GM18519 (cell line): Measurements from ENCODE around the gene SERINC3.
"Not testable (repeated sequence)": the region's sequence is repeated elsewhere in the genome, so short reads cannot be mapped to it uniquely, and the experiment has no call there.

ENCODE experiments used
- ATAC-seq: cut with Tn5 transposase; IDR thresholded peaks from one replicate; pipeline ENCODE4 v1.9.1; 2021; ENCODE audit warnings: mild to moderate bottlenecking, moderate library complexity; ENCODE audit not compliant: unreplicated experiment, low FRiP score

Gene SERINC3

DNA sequence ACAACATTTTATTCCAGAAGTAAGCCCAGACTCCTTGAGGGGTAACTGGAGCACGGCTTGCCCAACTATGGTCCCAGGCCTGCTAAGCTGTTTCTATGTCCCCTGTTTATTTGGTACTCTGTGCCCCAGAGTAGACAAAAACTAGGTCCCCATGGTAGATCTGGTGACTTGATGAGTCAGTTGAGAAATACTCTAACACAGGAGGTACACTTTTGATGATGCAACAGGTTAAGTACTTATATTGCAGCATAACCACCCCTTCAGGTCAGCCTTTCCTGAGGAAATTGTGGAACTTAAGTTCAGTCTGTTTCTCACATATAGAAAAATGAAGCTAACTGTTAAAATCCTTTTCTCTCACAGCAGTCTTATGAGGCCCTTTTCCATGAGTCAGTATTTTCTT lies 26.6 kb downstream of the SERINC3 start:
- ATAC-seq = no peak

DNA sequence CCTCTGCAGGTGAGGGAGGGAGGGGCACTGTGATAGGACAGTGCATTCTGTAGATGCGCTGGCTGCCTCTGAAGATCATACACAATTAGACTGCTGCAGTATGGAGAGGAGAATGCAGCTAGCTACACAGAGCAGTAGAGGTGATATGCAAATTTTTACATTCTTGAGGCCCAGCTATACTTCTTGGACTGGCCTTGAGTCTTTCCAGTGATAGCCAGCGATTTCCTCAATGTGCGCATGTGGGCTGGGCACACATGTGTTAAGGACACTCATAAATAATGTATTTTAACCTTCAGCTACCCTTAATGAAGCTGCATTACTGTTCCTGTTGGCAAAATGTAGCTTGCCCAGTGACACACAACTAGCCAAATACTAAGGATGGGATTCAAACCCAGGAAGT lies 27.2 kb downstream of the SERINC3 start:
- no peak for ATAC-seq

DNA sequence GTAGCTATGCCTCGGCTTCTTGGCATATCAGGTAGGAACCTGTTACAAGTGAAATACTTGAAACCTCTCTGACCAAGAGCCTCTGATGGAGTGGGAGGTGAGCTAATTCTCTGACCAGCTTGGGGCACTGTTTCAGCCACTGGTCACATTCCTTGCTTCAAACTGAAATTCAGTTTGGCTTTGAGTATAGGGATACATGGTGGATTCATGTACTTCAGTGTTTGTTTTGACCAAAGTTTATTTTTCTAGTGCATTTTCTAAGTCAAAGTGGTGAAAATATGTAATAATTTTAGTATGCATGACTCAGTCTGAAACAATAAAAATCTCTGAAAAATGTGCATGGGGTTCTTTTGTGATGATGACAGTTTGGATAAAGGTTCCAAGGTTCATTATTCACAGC lies 27.6 kb downstream of the SERINC3 start:
- ATAC-seq = no peak

DNA sequence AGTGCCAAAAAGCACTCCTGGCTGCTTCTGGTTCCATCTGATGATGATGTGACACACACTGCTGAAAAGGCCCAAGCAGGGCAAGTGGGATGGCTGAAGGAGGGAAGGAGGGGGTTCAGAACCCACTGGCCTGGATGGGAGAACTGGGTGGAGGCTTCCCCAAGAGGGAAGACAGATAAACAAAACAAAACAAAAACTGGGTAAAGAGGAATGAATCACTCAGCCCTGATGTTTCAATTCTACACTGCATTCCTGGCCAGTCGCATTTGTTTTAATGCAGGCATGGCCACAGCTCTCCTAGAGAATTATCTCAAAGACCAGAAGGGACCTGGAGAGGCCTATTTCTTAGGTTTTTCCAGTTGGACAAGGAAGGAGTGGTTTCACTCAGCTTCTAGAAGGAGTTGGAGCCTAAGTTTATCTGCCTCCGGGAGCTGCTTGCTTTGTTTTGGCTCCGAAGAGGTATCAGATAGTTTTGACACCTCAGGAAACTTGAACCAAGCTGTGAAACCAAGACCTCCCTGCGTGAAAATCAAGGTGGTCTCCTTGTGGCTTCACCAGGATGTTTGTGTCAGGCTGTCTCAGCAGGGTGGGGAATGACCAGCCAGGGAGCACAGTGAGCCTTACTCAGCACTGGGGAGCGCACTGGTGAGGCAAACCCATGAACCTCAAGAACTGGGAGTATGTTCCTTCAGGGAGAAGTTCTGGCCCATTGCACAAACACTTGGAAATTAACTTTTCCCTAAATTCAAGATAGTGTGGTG lies 30.1 kb downstream of the SERINC3 start:
- ATAC-seq = no peak

DNA sequence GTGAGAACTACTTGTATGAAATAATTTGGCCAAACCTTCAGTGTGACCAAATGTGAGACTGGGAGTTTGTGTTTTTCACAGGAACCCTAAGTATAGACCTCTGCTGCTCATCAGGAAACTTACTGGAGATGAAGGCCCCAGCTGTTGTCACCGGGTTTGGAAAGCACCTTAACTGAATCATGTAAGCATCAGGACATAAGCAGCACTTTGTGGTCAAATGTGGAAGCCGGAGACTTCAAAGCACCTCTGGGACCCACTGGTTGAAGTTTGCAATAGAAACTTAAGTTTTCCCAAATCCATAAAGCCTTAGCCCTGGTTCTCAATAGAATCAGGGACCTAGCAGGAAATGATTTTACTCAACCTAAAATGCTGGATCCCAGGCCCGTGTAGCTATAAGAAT lies 31.9 kb downstream of the SERINC3 start:
- no peak for ATAC-seq

DNA sequence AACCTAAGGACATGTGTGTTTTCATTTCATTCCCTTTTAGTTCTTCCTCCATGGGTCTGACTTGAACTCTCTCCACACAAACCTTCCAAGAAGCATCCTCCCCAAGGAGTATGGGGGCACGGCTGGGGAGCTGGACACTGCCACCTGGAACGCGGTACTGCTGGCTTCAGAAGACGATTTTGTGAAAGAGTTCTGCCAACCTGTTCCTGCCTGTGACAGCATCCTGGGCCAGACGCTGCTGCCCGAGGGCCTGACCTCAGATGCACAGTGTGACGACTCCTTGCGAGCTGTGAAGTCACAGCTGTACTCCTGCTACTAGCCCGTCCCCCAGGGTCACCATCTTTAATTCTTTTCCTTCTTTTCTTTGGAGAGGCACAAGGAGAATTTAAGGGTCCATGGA lies 32.6 kb downstream of the SERINC3 start:
- no peak for ATAC-seq

DNA sequence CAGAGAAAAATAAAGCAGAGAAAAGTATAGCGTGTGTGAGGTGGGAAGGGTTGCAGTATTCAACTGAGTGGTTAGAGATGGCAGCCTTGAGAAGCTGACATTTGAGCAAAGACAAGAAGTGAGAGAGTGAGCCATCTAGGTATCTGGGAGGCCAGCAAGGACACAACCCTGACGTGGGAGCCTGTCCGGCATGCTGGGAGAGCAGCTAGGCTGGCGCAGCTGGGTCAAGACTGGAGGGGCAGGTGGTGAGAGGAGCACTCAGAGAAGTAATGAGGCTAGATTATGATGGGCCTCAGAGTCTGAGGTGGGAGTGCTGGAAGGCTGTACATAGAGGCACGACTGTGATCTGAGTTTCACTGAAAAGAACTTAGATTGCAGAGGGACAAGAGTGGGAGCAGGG lies 33.3 kb downstream of the SERINC3 start:
- ATAC-seq = no peak

DNA sequence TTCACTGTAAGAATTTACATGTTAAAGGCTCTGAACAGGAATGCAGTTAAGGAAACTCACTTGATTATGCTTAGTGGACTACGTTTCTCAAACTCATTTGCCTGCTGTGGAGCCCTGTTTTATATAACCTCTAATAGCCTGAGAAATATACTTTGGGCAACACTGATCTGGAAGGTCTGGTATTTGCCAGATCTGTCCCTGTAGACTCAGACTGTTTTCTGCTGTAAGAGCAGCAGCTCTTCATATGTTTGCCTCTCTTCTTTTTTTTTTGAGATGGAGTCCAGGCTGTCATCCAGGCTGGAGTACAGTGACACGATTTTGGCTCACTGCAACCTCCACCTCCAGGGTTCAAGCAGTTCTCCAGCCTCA lies 36.1 kb downstream of the SERINC3 start:
- ATAC-seq = no peak

DNA sequence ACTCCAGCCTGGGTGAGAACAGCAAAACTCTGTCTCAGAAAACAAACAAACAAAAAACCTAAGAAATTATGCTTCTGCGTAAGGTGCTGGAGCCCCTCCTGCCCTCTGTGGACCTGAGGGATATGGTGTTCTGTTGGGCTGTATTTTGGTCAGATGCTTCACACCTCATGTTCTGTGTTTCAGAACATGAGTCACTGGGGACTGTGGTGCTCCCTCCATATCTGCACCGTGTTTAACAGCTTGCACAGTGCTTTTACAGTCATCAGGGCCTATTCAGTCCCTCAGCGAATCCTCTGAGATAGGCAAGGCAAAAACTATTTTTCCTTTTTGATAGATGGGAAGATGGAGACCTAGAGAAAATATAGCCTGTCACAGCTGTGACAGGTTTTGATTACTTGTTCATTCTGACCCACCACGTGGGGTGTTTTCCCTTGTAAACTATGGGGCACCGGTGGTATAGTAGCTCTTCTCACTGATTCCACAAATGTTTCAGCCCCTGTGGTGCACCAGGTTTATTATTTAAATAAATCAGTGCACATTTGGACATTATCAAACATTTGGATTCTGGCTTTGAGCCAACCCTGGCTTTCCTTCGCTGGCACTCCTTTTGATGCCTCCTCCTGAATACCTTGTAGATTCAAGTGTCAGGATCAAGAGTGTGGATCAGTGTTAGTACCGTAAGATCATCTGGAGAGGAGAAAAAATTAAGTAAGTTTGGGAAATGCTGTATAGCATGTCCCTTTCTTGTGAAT lies 36.6 kb downstream of the SERINC3 start:
- ATAC-seq = no peak

DNA sequence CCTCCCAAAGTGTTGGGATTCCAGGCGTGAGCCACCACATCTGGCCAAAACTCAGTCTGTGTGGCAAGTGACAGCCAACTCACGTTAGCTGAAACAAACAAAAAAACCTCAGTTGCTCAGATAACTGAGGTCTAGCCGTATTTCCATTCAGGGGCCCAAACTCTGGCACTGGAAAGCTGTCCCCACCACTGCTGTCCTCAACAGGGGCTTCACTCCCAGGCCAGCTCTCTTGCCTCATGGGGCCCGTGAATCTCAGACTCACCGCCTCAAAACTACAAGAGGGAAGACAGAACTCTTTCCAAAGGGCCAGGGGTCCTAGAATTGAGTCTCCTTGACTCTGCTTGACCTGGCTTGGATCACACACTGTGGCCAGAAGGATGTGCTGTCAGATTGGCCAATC lies 38.8 kb downstream of the SERINC3 start:
- ATAC-seq = no peak

DNA sequence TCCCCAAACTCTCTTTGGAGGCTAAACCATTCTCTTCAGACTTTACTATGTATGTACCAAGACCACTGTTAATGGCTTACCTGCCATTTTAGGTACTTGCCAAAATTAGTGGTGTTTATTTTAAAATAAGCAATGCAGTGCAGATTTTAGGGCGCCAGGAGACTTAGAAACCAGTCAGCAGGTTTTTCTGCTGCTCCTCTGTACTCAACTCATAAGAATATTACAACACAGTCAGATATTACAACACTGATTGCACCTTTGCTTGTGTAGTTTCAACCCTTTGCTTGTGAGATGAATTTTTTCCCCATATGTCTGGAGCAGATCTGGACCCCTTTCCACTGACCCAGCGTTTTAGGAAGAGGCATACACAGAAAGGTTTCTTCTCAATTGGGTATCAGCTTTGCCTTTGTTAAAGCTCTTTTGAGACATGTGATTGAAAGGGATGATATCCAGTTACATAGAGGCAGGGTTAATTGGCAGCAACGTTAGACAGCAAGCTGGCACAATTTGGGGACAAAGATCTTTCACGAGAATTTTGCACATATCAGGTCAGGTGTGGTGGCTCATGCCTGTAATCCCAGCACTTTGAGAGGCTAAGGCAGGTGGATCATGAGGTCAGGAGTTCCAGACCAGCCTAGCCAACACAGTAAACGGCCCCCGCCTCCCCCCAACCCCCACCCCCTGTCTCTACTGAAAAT lies 40.0 kb downstream of the SERINC3 start:
- no peak for ATAC-seq

DNA sequence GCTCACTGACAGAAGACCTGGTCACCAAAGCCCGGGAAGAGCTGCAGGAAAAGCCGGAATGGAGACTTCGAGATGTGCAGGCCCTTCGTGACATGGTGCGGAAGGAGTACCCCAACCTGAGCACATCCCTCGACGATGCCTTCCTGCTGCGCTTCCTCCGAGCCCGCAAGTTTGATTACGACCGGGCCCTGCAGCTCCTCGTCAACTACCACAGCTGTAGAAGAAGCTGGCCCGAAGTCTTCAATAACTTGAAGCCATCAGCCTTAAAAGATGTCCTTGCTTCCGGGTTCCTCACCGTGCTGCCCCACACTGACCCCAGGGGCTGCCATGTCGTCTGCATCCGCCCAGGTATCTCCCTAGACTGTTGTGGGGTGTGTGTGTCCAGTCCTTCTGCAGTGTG lies 41.8 kb downstream of the SERINC3 start:
- no peak for ATAC-seq

DNA sequence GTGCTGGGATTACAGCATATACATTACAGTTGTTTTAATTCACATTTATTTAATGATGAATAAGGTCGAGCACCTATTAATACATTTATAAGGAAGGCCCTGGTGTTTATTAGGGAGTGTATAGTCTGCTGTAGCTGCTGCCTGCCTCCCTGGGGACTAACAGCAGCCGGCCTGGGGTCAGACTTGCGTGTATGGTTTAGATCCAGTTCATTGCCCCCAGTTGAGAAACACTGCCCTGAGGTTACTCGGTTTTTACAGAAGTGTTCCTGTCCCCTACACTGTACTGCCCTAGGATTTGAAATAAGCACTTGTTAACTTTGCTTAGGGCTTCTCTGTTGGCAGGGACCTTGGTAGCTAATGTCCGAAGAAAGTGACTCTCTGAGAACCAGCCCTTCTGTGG lies 42.2 kb downstream of the SERINC3 start:
- ATAC-seq = no peak

DNA sequence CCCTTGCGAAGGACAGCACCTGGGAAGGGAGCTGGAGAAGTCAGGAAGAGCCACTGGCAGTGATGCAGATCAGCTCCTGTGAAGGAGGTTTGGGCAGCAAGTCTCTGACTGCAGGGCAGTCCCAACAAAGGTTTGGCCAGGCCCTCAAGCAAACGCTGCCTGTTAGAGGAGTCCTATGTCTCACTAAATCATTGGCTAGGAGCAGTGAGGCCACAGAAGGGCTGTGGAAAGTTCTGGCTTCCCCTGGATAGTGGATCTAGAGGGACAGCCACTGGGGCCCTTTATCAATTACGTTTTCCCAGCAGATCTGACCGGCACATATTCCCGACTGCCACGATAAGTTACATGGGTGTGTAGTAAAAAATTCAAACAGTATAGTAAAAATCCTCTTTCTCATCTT lies 43.7 kb downstream of the SERINC3 start:
- ATAC-seq = no peak

DNA sequence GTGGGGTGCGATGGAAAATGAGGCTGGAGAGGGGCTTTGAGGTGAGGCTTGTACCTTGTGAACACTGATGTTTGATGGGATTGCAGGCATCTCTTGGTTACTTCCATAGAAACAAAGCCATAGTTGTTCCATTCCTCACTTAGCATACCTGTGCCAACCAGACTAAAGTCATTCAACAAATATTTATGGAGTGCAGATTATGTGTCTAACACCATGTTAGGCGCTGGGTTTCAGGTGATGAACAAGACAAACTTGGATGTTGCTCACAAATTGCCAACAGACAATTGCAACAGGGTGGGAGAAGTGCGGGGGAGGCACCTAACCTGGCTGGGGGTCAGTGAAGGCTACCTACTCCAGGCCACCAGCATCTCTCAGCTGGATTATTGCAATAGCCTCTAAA lies 44.7 kb downstream of the SERINC3 start:
- ATAC-seq = no peak

DNA sequence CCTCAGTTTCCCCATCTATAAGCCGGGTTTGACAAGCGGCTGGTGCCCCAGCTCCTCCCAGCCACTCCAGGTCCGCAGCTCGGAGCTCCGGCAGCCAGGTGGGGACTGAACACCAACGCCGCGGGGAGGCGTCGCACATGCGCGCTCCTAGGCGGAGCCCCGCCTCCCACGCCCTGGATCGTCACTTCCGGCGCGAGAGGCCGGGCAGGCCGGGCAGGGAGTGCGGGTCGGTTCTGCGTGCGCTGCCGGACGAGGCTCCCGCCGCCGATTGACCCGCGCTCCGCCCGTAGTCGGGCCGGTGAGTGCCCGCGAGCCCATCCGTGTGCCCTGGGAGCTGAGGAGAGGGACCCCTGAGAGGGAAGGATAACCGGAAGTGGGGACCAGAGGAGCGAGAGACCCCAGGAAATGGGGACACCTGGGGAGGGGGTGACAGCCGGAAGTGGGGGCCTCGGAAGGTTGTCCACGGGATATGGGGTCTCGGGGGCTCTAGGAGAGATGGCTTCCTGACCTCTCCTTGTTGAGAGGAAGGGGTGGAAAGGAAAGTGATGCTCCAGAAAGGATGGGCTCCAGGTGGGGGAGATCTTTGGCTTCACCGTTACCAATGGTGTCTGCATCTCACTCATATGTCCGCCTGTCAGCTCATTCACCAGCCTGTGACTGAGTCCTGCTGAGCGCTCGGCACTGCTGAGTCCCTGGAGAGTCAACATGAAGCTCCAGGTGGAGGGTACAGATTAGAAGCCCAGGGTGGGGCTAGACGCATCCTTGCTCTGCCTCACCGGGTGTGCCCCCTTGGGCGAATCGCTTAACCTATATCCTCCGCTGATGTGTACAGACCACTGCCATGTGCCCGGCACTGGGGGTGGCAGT lies 45.9 kb downstream of the SERINC3 start, which contains the start of gene TTPAL:
Gene TTPAL (plus strand): TSS at position 181 of the 867 bp plus-strand sequence. CDS start 4,126 bp downstream, outside the sequence.
- peak; percentile 85 for ATAC-seq

DNA sequence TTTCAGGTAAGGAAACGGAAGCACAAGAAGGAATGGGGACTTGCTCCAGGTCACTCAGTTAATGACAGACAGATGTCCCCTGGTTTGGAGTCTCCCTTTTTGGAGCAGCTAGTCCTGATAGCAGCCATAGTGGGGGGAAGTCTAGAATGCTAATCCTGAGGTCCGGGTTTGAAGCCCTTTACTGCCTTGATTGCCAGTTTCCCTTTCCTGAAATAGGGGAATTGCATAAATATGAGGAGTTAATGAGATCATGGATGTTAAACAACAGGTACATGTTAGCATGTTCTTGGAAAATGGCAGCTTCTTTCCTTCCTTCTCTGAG lies 46.5 kb downstream of the SERINC3 start:
- no peak for ATAC-seq

DNA sequence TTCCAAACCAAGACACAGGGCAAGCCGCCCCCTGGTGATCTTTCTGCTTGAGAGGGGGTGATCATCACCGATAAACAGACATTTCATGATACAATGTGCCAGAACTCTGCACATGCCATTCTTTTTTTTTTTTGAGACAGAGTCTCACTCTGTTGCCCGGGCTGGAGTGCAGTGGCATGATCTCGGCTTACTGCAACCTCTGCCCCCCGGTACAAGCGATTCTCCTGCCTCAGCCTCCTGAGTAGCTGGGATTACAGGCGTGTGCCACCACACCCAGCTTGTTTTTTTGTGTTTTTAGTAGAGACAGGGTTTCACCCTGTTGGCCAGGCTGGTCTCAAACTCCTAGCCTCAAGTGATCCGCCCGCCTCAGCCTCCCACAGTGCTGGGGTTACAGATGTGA lies 49.6 kb downstream of the SERINC3 start:
- not testable (repeated sequence) for ATAC-seq

DNA sequence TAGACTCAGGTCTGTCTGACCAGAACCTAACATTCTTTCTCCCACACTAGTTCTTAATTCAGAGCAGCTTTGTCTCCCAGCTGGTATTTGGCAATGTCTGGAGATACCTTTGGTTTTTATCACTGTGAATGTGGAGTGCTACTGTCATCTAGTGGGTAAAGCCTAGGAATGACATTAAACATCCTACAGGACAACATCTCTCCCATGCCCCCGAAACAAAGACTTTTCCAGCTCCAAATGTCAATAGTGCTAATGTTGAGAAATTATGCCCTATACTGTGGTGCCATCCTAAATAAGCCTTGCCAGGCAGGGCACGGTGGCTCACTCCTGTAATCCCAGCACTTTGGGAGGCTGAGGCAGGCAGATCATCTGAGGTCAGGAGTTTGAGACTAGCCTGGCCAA lies 50.4 kb downstream of the SERINC3 start:
- ATAC-seq = no peak

DNA sequence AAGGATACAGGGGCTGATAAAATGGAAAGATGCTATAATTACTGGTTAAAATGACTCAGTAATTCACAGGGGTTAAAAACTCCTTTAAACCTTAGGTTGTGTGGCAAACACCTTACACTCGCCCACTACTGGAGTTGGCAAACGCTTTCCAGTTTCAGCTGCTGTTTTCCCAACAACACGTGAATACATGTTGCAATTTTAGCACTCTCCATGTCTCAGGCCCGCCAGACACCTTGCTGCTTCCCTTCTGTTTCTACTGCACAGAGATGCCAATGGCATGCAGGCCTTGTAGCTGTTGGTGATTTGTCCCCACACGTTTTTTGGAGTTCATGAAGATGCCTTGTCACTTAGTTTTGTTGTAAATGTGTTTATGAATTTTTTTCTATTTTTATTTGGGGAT lies 51.5 kb downstream of the SERINC3 start:
- ATAC-seq = no peak
